ENCODE results near the gene FPGS.
"Not testable (repeated sequence)": the region's sequence is repeated elsewhere in the genome, so short reads cannot be mapped to it uniquely, and the experiment has no call there.

FPGS gene

GRCh38 chr9:127841087-127841835, 38.6 kb downstream of the FPGS start:
- no peak for DNase-seq

DNA sequence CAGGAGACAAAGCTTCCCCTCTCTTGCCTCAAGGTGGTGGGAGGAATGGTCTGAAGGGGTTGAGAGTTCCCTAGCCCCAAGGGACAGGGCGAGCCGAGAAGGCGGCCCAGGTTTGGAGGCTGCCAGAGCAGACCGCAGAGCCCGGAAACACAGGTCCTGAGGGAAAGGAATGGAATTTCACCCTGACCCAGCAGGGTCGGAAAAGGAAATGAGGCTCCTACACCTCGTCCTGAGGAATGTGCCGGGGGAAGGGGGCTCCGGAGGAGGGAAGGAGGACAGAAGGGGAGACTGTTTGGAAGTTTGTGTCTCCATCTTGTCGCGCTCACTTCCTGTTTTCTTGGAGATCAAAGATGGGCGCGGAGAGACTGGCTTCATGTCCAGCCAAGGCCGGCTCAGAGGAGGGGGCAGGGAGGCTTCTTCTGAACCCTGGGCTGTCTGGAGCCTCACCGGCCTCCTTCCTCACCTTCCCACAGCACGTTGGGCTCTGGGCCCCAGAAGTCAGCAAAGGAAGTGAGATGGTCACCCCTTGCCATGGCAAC, 42.2 kb downstream of the FPGS start:
- no peak for DNase-seq

GRCh38 chr9:127845619-127846018, 42.9 kb downstream of the FPGS start:
- DNase-seq: not testable (repeated sequence)

DNA sequence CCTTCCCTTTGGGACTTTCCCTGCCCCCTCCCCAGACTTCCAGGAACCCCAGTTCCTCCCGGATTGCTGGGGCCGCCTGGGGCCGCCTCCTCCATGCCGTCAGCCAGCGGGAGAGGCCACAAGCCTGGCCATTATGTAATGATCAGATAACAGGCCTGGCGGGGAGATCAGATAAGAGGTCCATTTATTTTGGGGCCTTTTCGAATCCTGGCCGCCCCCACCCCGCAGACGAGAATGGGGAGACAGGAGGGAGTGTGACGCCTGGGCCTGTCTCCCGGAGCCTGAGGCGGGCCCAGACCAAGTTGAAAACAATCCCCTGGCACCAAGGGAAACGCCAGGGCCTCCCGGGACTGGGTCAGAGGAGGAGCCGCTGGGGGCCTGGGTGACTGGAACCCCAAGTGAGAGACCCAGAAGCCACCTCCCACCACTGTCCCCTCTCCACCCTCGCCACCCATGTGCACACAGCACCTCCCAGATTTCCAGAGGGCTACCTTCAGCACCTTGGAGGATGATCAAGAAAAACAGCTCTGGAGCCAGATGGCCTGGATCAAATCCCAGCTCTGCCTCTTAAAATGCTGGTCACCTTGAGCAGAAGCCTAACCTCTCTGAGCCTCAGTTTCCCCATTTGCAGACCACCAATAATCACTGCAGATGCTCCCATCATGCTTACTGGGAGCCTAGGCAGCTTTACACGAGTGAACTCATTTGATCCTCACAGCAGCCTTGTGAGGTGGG, 43.9 kb downstream of the FPGS start:
- no peak for DNase-seq

GRCh38 chr9:127847178-127847510, 44.5 kb downstream of the FPGS start:
- no peak for DNase-seq

DNA sequence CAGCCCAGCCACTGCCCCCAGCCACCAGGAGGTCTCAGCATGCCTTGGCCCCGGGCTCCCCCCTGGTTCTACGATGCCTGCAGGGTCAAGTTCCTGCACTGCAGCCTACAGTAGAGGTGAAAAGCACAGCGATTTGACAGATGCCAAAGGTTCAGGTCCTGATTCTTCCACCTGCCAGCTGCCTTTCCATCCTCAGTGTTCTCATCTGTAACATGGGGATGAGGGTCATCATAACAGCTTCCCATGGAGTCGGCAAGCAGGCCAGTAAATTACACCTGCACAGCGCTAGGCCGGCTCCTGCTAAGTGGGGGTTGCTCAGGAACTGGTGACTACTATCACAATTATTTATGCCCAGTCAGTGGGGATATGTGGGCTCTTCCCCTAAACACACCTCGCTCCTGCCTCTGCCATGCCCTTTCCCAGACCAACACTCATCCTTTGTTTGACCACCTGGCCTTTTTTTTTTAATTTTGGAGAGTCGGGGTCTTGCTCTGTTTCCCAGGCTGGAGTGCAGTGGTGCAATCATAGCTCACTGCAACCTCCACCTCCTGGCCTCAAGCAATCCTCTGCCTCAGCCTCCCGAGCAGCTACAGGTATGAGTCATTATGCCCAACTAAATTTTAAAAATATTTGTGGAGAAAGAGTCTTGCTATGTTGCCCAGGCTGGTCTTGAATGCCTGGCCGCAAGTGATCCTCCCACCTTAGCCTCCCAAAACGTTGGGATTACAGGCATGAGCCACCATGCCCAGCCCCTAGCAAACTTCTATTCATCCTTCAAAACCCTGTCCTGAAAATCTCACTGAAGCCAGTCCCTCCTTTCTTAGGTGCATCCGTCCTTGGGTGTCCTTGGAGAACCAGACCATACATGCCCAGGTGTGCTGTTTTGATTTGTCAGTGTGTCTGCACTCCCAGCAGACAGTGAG, 45.4 kb downstream of the FPGS start:
- DNase-seq: no peak

DNA sequence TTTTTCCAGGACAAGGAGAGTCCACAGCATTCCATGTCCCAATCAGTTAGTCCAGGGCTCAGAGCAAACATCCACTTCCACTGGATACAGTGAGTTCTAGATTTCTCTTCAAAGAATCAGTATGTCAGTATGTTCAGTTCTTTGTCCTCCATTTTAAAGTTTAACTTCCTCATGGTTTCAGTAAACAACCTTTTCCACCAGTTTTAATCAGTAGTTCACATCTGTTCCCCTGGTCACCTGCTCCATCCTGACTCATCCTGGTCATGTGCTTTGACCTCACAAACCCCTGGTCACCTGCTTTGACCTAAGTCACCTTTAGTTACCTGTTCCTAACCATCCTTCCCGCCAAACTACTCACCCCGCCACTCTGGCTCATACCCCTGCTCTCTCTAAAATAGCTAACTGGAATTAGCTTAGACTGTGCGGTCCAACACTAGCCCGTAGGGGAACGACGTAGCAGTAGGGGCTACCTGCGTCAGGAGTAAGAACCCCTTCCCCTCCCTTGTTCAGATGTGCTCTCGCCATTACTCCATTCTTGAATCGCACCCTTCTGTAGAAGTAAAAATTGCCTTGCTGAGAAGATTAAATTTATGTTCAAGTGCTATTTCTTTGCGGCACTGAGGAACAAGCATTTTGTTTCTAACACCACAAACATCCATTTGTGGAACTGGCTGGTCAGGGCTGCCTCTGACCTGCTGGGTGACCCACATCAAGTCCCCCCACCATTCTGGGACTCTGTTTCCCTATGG, 46.2 kb downstream of the FPGS start:
- no peak for DNase-seq

GRCh38 chr9:127850286-127850830, 47.7 kb downstream of the FPGS start:
- DNase-seq: no peak

DNA sequence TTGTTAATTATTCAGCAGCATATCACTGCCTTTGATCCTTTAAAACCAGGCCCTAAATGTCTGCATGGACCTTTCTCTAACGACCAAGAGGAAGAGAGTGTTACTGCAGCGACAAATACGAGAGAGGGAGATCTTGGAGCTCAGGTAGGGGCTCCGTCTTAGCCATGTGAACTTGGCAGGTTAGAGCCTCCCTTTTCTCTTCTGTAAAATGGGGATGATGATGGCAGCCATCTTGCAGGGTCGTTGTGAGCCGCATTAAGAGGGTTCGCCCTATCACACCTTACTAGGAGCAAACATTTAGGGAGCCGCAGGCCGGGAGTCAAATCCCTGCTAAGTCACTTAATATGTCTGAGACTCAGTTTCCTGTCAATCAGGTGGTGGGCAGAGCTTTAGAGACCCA, 50.1 kb downstream of the FPGS start:
- no peak for DNase-seq

DNA sequence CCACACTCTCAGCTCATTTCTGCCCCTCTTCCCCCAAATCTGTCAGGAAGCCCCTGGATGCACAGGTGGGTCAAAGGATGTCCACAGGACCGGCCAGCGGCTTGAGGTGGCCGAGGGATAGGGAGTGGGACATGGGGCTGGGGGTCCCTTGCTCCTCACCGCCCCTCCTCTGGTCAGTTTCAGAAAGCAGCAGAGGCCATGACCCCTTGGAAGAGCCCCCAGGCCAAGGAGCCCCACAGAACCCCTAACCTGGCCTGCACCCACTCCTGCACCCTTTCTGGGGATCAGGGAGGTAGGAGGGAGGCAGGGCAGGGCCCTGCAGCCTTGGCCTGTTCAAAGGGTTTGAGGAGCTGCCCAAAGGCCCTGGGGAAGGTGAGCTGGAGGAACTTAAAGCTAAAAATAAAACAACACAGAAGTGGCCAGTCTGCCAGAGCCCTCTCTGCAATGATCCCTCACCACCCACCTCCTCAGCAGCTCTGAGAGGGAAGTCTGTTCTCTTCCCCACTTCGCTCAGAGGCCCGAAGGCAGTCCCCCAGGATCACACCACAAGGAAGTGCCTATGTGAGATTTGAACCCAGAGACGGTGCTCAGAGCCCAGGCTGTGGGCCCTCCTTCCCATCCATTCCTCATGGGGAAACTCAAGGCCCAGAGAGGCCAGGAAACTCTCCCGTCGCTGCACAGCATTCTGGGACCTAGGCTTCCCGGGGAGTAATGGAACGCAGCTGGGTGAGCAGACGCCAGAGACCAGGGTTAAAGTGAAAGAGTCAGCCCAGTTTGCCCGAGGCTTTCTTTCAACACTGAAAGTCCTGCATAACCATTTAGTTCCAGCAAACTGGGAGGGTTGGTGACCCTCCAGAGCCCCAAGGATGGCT, 50.9 kb downstream of the FPGS start:
- no peak for DNase-seq

DNA sequence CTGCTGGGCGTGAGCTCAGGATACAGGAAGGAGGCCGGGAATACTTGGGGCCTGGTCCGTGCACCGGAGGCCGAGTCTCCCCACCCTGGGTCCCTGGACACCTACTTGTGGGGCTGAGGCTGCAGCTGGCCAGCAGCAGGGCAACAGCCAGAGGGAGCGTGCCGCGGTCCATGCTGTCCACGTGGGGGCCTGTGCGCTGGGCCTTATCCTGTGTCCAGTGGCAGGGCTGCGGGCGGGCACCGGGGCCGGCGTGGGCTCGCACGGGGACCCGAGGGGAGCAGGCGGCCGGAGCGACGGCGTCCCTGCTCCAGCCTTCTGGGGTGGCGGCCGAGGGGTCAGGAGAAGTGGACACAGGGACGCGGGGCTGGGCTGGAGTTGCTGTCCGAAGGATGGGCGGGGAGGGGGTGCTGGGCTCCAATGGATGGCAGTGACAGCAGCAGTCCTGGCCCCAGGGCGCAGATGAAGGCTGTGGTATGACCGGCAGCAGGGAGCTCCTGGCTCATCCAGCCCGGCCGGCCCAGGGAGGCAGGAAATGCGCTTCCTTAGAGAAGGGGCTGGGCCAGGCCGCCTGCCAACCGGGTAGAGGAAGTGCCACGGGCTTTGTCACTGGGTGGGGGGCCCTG, 51.6 kb downstream of the FPGS start, which contains the start of gene ENG:
Gene ENG, minus strand, starts transcription at position 475 of the 623 bp plus-strand sequence. Its CDS starts 303 bp downstream, at position 172.
- DNase-seq: peak; percentile 26 to 55

- no peak for DNase-seq
These were observed 52.3 kb downstream of the FPGS start for GRCh38 chr9:127854960-127855359.

DNA sequence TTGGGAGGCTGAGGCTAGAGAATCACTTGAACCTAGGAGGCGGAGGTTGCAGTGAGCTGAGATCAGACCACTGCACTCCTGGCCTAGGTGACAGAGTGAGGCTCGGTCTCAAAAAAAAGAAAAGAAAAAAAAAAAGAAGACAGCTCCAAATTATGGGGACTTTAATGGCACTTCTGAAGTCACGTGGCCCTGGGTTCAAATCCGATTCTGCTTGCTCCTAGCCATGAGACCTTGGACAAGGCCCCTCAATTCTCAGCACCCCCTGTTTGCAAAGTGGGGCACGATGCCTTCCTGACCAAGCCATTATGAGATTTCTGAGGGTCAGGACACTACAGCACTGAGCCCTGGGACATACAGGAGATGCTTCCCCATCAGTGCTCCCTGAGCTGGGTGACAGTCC, 52.8 kb downstream of the FPGS start:
- DNase-seq: no peak

- DNase-seq: no peak
These were observed 53.5 kb downstream of the FPGS start for GRCh38 chr9:127856094-127856728.

DNA sequence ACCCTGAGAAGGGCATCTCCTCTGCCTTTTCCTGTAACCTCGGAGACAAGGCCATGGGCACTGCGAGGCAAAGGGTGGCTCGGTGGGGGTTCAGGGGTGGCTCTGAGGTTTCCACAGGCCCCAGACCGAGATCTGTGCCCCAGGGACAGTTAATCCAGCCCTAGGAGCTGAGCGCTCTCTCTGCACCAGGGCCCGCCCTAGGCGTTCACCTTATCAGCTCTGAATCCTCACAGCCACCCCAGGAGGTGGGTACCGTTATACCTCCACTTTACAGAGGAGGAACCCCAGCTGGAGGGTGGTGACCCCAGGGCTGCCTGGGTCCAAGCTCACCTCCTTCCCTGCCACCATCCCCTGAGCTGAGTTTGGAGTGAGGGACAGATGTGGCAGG, 54.0 kb downstream of the FPGS start:
- no peak for DNase-seq

DNA sequence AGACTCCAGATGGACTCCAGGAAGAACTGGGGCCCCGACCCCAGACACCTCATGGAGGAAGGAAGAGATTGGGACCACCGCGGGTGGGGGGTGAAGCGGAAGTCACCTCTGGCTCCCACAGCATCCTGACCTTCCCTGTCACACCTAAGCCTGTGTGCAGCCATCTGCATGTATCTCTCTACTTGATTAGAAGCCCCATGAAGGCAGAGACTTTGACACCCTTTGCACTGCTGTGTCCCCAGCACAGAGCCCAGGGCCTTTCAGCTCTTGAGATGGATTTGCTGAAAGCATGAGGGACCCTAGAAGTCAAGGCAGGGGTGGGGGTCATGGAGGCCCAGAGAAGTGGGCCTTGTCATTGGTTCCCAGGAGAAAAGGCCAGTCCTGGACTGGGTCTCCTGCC, 54.6 kb downstream of the FPGS start:
- no peak for DNase-seq

DNA sequence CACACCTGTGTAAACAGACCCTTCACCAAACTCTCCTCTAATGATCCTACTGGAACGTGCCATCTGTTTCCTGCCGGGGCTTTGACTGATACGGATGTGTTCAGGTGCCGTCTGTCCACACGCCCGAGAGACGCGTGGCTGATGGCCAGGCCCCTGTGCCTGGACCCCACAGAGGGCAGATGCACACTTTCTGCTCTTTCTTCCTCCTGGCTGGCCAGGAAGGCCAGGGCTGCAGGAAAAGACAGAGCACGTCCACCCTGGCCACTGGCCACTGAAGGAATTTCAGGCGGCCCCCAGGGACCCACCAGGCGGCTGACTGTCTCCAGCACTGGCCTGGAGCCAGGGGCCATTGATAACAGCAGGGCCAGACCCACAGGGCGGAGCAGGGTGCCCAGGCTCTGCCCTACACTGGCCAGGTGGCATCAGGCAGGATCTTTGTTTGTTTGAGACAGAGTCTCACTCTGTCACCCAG, 55.4 kb downstream of the FPGS start:
- DNase-seq: peak; percentile 55 to 83

DNA sequence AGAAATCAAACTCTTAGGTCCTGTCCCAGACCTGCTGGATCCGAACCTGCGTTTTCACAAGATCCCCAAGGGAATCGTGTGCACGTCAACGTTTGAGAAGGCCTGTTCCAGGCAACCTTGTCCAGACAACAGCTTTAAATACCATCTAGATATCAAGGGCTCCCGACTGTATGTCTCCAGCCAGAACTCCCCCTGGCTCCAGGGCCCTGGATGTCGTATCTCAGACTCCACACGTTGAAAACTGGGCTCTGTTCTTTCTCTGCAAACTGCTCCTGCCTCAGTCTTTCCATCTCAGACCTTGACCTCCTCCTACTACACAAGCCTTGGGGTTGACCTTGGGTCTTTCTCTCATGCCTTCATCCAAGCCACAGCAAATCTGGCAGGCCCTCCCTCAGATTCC, 57.6 kb downstream of the FPGS start:
- DNase-seq: no peak

DNA sequence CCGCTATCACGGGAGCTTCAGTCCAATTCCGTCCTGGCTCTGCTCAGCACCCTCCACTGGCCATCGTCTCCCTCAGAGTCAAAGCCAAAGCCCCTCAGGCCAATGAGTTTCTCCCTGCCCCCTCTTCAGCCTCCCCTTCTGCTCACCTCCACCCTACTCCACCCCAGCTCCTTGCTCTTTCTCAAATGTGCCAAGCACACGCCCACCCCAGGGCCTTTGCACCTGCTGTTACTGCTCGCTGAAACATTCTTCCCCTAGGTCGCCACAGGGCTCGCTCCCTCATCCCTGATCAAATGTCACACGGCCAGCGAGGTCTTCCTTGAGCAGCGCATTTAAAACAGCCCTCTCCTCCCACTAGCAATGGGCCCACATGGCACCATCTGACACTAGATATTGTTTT, 58.1 kb downstream of the FPGS start:
- DNase-seq: no peak

Measured in SHP77 (cell line).